Mammary epithelial cell (primary cell): ENCODE measurements around the gene DPP9.

Experiments used
- EZH2 ChIP-seq: IDR thresholded peaks from 2 replicates; pipeline ENCODE4 v1.6.1; 2012; ENCODE audit warnings: low read length, inconsistent platforms, borderline replicate concordance
- TF ChIP-seq, protein P1 (sequence below), 2 donors: IDR thresholded peaks in 1 of 2; conservative IDR thresholded peaks in 1 of 2; 2 replicates each; pipeline ENCODE4 v1.5.1; 2011 to 2012; ENCODE audit warnings: inconsistent platforms in 2 of 2, low read length in 2 of 2, mild to moderate bottlenecking in 2 of 2, control low read depth in 1 of 2, low read depth in 1 of 2; ENCODE audit not compliant: insufficient read depth in 1 of 2; ENCODE audit errors: extremely low read depth in 1 of 2

DNA sequence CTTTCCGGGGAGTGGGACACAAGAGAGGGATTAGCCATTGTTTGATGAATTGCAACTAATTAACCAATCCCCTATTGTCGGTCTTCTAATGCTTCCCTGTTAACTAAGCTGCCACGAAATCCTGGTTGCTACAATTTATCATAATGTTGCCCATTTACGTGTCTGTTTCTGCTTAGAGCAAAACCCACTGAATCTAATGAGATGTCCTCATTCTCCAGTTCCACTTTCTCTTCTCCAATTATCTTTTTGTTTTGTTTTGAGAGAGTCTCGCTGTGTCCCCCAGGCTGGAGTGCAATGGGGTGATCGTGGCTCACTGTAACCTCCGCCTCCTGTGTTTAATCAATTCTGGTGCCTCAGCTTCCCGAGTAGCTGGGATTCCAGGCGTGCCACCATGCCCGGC lies 5.2 kb upstream of the DPP9 start:
- no peak for TF ChIP-seq EZH2
- TF ChIP-seq, protein P1, sequence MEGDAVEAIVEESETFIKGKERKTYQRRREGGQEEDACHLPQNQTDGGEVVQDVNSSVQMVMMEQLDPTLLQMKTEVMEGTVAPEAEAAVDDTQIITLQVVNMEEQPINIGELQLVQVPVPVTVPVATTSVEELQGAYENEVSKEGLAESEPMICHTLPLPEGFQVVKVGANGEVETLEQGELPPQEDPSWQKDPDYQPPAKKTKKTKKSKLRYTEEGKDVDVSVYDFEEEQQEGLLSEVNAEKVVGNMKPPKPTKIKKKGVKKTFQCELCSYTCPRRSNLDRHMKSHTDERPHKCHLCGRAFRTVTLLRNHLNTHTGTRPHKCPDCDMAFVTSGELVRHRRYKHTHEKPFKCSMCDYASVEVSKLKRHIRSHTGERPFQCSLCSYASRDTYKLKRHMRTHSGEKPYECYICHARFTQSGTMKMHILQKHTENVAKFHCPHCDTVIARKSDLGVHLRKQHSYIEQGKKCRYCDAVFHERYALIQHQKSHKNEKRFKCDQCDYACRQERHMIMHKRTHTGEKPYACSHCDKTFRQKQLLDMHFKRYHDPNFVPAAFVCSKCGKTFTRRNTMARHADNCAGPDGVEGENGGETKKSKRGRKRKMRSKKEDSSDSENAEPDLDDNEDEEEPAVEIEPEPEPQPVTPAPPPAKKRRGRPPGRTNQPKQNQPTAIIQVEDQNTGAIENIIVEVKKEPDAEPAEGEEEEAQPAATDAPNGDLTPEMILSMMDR (conservative IDR thresholded peaks at IDR 0.05 in 1 of 2, IDR thresholded peaks at IDR 0.05 in 1 of 2; ENCODE audit: extremely low read depth in 1 of 2, insufficient read depth in 1 of 2, low read depth in 1 of 2, low read length in 2 of 2): no peak
